ENCODE measurements around the gene CLCN7. TPM values are rescaled to one million over a fixed set of nuclear protein-coding genes. Genes with fewer than 3 reads are reported as not detected.
A peak's percentile ranks its signal among the peaks of the same experiment; 100 is the strongest.

The CLCN7 gene
- total and polyA plus RNA-seq, 2 of the 13 experiments (the other 11 are each of a cell fraction or from before 2014, with no cell fraction given), result 24.6 to 25.1 TPM

DNA sequence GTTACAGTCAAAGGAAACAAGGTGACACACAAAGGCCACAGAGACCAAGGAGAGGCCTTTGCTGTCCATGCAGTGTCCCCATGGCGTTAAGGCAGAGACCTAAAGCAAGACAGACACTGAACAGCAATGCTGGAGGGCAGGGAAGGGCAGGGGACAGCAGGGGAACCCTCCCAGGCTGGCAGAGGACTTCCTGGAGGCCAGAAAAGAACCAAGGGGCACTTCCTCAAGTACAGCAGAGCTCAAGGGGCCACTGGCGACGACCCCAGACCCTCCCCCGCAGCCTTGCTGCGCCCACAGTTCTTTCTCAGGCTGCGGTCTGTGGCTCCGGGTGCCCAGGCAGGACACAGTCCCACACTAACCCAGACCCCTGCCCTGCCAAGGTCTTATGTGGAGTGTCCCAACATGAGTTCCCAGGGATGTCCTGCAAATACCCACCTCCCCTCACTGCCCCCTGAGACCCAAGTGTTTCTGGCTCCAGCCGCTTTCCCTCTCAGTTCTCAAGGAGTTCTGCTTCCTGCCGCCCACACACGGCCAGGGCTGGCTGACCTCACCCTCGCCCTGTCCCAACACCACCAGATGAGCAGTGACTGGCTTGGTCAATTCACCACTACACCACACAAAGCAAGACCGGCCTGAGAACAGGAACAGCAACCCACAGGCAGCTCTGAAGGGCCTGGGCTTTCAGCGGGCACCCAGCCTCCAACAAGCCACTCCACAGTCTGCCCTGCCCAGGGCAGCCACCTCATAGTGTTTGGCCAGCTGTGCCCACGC, 4.2 kb downstream of the CLCN7 start:
- Histone ChIP-seq H3K79me2 (ENCODE audit: insufficient read depth, low read length) (peaks cover 39% of the 10 kb centered on the region), H3K36me3 (replicated peaks in 1 of 2; ENCODE audit: control insufficient read depth in 1 of 2, insufficient read depth in 2 of 2, low read length in 2 of 2) (no peaks in the 10 kb centered on the region), H3K4me3 (replicated peaks in 1 of 3; ENCODE audit: insufficient read depth in 1 of 3, low read depth in 2 of 3, low read length in 3 of 3) (no peak overlapping the region), H3K9ac (ENCODE audit: insufficient read depth, low read depth, low read length) (peak overlapping the region; percentile 39; the same call in 1 of the 2 replicates), H3K9me3 (ENCODE audit: low read length) (no peaks in the 10 kb centered on the region), H2AFZ (ENCODE audit: low read length) (no peak overlapping the region), H3K4me1 (ENCODE audit: insufficient read depth, low read length) (peaks cover 48% of the 10 kb centered on the region), H3K27me3 (ENCODE audit: control insufficient read depth in 1 of 2, insufficient read depth in 2 of 2, low read length in 2 of 2) (no peaks in the 10 kb centered on the region; a peak in 1 of 5 replicates), H3K27ac (ENCODE audit: extremely low read length, insufficient read depth, low read length) (no peak overlapping the region), H4K20me1 (ENCODE audit: insufficient read depth, low read length) (no peaks in the 10 kb centered on the region), H3K4me2 (ENCODE audit: low read depth, low read length) (no peak overlapping the region)
- WGBS (ENCODE audit: low lambda C conversion rate), result 86% methylated on average over 6 of the region's 14 CpGs
- no peak for TF ChIP-seq RXRB (CRISPR knock-in tag; IDR thresholded peaks at IDR 0.05; ENCODE audit: borderline replicate concordance)
- TF ChIP-seq, protein P1, sequence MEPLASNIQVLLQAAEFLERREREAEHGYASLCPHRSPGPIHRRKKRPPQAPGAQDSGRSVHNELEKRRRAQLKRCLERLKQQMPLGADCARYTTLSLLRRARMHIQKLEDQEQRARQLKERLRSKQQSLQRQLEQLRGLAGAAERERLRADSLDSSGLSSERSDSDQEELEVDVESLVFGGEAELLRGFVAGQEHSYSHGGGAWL (CRISPR knock-in tag; IDR thresholded peaks at IDR 0.05), result no peak
- TF ChIP-seq, protein P2, sequence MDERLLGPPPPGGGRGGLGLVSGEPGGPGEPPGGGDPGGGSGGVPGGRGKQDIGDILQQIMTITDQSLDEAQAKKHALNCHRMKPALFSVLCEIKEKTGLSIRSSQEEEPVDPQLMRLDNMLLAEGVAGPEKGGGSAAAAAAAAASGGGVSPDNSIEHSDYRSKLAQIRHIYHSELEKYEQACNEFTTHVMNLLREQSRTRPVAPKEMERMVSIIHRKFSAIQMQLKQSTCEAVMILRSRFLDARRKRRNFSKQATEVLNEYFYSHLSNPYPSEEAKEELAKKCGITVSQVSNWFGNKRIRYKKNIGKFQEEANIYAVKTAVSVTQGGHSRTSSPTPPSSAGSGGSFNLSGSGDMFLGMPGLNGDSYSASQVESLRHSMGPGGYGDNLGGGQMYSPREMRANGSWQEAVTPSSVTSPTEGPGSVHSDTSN (CRISPR knock-in tag; IDR thresholded peaks at IDR 0.05), result no peak
- TF ChIP-seq SOX13 (IDR thresholded peaks at IDR 0.05), result no peak
- no peak for TF ChIP-seq SOX13 (CRISPR knock-in tag; conservative IDR thresholded peaks at IDR 0.05 in 1 of 2, IDR thresholded peaks at IDR 0.05 in 1 of 2)
- TF ChIP-seq GABPA (IDR thresholded peaks at IDR 0.05; ENCODE audit: low read depth, low read length), result no peak
- TF ChIP-seq GABPA (CRISPR knock-in tag; IDR thresholded peaks at IDR 0.05; ENCODE audit: low read depth), result no peak
- no peak for TF ChIP-seq HMG20A (CRISPR knock-in tag; IDR thresholded peaks at IDR 0.05; ENCODE audit: borderline replicate concordance)
- TF ChIP-seq ZNF274 (CRISPR knock-in tag; IDR thresholded peaks at IDR 0.05), result no peak
- TF ChIP-seq, protein P3, sequence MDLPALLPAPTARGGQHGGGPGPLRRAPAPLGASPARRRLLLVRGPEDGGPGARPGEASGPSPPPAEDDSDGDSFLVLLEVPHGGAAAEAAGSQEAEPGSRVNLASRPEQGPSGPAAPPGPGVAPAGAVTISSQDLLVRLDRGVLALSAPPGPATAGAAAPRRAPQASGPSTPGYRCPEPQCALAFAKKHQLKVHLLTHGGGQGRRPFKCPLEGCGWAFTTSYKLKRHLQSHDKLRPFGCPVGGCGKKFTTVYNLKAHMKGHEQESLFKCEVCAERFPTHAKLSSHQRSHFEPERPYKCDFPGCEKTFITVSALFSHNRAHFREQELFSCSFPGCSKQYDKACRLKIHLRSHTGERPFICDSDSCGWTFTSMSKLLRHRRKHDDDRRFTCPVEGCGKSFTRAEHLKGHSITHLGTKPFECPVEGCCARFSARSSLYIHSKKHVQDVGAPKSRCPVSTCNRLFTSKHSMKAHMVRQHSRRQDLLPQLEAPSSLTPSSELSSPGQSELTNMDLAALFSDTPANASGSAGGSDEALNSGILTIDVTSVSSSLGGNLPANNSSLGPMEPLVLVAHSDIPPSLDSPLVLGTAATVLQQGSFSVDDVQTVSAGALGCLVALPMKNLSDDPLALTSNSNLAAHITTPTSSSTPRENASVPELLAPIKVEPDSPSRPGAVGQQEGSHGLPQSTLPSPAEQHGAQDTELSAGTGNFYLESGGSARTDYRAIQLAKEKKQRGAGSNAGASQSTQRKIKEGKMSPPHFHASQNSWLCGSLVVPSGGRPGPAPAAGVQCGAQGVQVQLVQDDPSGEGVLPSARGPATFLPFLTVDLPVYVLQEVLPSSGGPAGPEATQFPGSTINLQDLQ (CRISPR knock-in tag; IDR thresholded peaks at IDR 0.05), result no peak
- no peak for TF ChIP-seq ZNF792 (CRISPR knock-in tag; IDR thresholded peaks at IDR 0.05)
- TF ChIP-seq GZF1 (CRISPR knock-in tag; IDR thresholded peaks at IDR 0.05), result no peak
- no peak for TF ChIP-seq ZNF329 (CRISPR knock-in tag; IDR thresholded peaks at IDR 0.05; ENCODE audit: low read depth)
- no peak for TF ChIP-seq ZNF607 (CRISPR knock-in tag; IDR thresholded peaks at IDR 0.05; ENCODE audit: borderline replicate concordance)
- TF ChIP-seq KLF12 (CRISPR knock-in tag; IDR thresholded peaks at IDR 0.05; ENCODE audit: borderline replicate concordance), result no peak
- no peak for TF ChIP-seq ZNF10 (CRISPR knock-in tag; IDR thresholded peaks at IDR 0.05; ENCODE audit: borderline replicate concordance, low read depth)
- ATAC-seq, result no peak
- intact Hi-C loops (cut with micrococcal nuclease; ENCODE audit: unreplicated experiment) (no loop called here), in situ Hi-C loops (cut with HindIII; ENCODE audit: extremely low pct_ligation_motif_present, low pct_unique_long_range_greater_than_20kb) (no loop called here)
- no peak for FAIRE-seq
- ChIA-PET POLR2A (no interaction called here), CTCF (ENCODE audit: low intra/inter-chr PET ratio, low total read pairs) (no interaction called here)
- BruUV-seq (replicated peaks), result no TSS peak
- no peak for DNase-seq (ENCODE audit: low spot score)
